NB4 (cell line): ENCODE measurements around the gene WFDC8.

Source experiments
- DNase-seq: peaks from one replicate; pipeline ENCODE4 v3.0.0; 2010; ENCODE audit warnings: low read depth
- H3K4me3 ChIP-seq: one replicate; pipeline ENCODE4 v1.5.1; 2011; ENCODE audit warnings: mild to moderate bottlenecking, low read depth, low read length, moderate library complexity
- CTCF ChIP-seq: IDR thresholded peaks from one replicate; pipeline ENCODE4 v1.5.1; 2012; ENCODE audit warnings: low read depth, low read length
- MYC ChIP-seq: IDR thresholded peaks from 2 replicates; pipeline ENCODE4 v1.6.1; 2011; ENCODE audit warnings: low read depth, low read length
- POLR2A ChIP-seq: IDR thresholded peaks from 2 replicates; pipeline ENCODE4 v1.6.1; 2011; ENCODE audit warnings: mild to moderate bottlenecking; ENCODE audit not compliant: insufficient read length; ENCODE audit errors: extremely low read depth
- TF ChIP-seq, protein P1 (sequence below): IDR thresholded peaks from 2 replicates; pipeline ENCODE4 v1.6.1; 2011; ENCODE audit warnings: low read depth, low read length

Gene WFDC8

DNA sequence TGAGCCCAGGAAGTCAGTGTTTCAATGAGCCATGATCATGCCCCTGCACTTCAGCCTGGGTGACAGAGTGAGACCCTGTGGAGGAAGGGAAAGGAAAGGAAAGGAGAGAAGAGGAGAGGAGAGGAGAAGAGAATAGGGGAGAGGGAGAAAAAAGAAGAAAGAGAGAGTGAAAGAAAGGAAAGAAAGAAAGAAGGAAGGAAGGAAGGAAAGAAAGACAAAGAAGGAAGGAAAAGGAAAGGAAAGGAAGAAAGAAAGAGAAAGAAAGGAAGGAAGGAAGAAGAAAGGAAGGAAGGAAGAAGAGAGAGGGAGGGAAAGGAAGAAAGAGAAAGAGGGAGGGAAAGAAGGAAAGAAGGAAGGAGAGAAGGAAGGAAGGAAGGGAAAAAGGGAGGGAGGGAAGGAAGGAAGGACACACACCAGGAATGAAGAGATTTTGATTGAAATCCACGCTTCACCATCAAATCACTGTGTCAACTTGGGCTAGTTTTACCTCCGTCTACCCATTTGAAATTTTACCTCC is 14.3 kb downstream of the WFDC8 start:
- no peak for TF ChIP-seq MYC
- TF ChIP-seq, protein P1, sequence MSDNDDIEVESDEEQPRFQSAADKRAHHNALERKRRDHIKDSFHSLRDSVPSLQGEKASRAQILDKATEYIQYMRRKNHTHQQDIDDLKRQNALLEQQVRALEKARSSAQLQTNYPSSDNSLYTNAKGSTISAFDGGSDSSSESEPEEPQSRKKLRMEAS: no peak
- no peak for TF ChIP-seq POLR2A
- no peak for TF ChIP-seq CTCF
- DNase-seq: no peak
- H3K4me3 ChIP-seq: no peak overlapping the region

DNA sequence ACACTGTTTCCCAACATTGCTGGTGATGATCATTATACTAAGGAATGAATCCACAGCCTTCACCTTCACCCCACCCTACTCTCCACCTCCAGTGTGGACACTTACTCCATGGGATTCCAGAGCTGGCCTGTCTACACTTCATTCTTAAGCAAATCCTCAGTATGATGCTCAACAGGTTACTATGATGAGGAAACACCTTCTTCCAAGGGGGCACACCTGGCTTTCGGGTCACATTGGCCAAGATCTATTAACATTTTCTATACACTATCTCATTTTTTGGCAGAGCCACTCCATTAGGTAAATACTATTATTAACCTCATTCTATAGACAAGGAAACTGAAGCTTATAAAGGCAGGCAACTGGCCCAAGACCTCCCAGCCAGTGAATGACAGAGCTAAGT is 23.9 kb downstream of the WFDC8 start:
- DNase-seq: no peak
- H3K4me3 ChIP-seq: no peak overlapping the region
- TF ChIP-seq, protein P1: no peak
- no peak for TF ChIP-seq MYC
- TF ChIP-seq POLR2A: no peak
- TF ChIP-seq CTCF: no peak

GRCh38 chr20:45552456-45552855 is 26.6 kb downstream of the WFDC8 start:
- no peak for DNase-seq
- no peak overlapping the region for H3K4me3 ChIP-seq
- no peak for TF ChIP-seq POLR2A
- TF ChIP-seq, protein P1: no peak
- no peak for TF ChIP-seq CTCF
- no peak for TF ChIP-seq MYC

- DNase-seq: no peak
- no peak overlapping the region for H3K4me3 ChIP-seq
Observed at GRCh38 chr20:45550765-45551164, 28.3 kb downstream of the WFDC8 start.

DNA sequence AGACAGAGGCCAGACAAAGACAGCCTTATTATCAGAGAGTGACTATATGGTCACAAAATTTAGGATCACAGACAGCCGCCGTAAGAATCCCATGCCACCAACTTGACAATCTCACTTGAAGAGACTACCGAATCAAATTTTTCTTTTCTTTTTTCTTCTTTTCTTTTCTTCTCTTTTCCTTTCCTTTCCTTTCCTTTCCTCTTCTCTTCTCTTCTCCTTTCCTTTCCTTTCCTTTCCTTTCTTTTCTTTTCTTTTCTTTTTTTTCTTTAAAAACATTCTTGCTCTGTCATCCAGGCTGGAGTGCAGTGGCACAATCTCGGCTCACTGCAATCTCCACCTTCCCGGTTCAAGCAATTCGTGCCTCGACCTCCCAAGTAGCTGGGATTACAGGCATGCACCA is 30.7 kb downstream of the WFDC8 start:
- no peak overlapping the region for H3K4me3 ChIP-seq
- TF ChIP-seq MYC (no peak), POLR2A (no peak), CTCF (no peak)
- TF ChIP-seq, protein P1: no peak
- DNase-seq: no peak

More at GRCh38 chr20:45550765-45551164, 28.3 kb downstream of the WFDC8 start:
- TF ChIP-seq CTCF (no peak), MYC (no peak), POLR2A (no peak)
- TF ChIP-seq, protein P1: no peak
